T-helper 9 cell (primary cell): Measurements from ENCODE around the gene TRPM3.

Source experiments
- DNase-seq: peaks from one replicate; pipeline ENCODE4 v3.0.0-alpha.2; 2020

The TRPM3 gene

GRCh38 chr9:70569791-70570190 is 551.6 kb downstream of the TRPM3 start:
- DNase-seq = no peak

- no peak for DNase-seq
Observed at GRCh38 chr9:70569070-70569772, 552.2 kb downstream of the TRPM3 start.

GRCh38 chr9:70567511-70567910 is 553.9 kb downstream of the TRPM3 start:
- DNase-seq = no peak

- no peak for DNase-seq
Observed at GRCh38 chr9:70566751-70567150, 554.7 kb downstream of the TRPM3 start.

- DNase-seq = no peak
Observed at GRCh38 chr9:70566066-70566465, 555.4 kb downstream of the TRPM3 start.

- no peak for DNase-seq
Observed at GRCh38 chr9:70564468-70565335, 556.7 kb downstream of the TRPM3 start.

GRCh38 chr9:70563431-70564204 is 557.8 kb downstream of the TRPM3 start:
- DNase-seq = no peak

GRCh38 chr9:70563010-70563409 is 558.4 kb downstream of the TRPM3 start:
- no peak for DNase-seq

GRCh38 chr9:70561786-70562395 is 559.5 kb downstream of the TRPM3 start:
- no peak for DNase-seq

GRCh38 chr9:70561111-70561510 is 560.3 kb downstream of the TRPM3 start:
- no peak for DNase-seq

- DNase-seq = no peak
Observed at GRCh38 chr9:70559102-70559501, 562.3 kb downstream of the TRPM3 start.

- DNase-seq = no peak
Observed at GRCh38 chr9:70557661-70558369, 563.6 kb downstream of the TRPM3 start.

- no peak for DNase-seq
Observed at GRCh38 chr9:70556771-70557170, 564.6 kb downstream of the TRPM3 start.

- no peak for DNase-seq
Observed at GRCh38 chr9:70554881-70555280, 566.5 kb downstream of the TRPM3 start.

GRCh38 chr9:70553707-70554673 is 567.4 kb downstream of the TRPM3 start:
- no peak for DNase-seq

GRCh38 chr9:70552561-70552960 is 568.9 kb downstream of the TRPM3 start:
- no peak for DNase-seq

- no peak for DNase-seq
Observed at GRCh38 chr9:70551801-70552200, 569.6 kb downstream of the TRPM3 start.

- DNase-seq = no peak
Observed at GRCh38 chr9:70551396-70551795, 570.0 kb downstream of the TRPM3 start.

- DNase-seq = no peak
Observed at GRCh38 chr9:70549926-70550325, 571.5 kb downstream of the TRPM3 start.

GRCh38 chr9:70542311-70542931 is 579.0 kb downstream of the TRPM3 start:
- DNase-seq = no peak

GRCh38 chr9:70540016-70540415 is 581.4 kb downstream of the TRPM3 start:
- DNase-seq = no peak
